CD4-positive, alpha-beta T cell treated with Interleukin-17A for 1 hour (primary cell): ENCODE results near the gene NFIA.

Experiments used
- DNase-seq: peaks from one replicate; pipeline ENCODE4 v3.0.0-alpha.2; 2020

The NFIA gene

DNA sequence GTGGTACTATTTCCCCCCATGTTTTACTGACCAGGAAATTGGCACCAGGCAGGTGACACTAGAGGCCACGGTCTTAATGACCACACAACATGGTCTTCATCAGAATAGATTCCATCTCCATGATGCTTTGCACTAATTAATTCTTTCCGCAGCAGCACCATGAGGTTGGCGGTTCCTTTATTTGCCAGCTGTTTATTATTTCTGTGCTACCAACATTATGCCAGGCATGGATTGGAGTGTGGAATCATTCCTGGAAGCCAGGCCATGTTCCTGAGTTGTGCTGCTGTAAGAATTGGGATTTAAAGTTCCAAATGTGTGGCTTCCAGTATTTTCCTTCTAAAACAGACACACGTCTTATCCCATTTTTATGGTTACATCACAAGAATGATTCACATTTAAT, 107.8 kb downstream of the NFIA start:
- no peak for DNase-seq

GRCh38 chr1:61190618-61191432, 108.5 kb downstream of the NFIA start:
- DNase-seq, result no peak

DNA sequence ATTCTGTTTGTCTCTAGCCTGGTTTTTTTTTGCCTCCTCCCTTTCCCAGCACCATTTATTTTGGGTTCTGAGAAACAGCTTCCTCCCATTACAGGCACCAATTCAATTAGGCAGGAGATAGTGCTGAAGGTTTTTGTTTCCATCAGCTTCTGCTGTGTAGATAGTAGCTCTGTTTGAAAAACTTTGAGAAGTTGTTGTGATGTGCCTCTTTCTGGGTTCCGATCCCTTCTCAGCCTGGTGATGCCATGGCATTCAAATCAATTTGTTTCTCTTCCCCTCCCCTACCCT, 109.0 kb downstream of the NFIA start:
- no peak for DNase-seq

DNA sequence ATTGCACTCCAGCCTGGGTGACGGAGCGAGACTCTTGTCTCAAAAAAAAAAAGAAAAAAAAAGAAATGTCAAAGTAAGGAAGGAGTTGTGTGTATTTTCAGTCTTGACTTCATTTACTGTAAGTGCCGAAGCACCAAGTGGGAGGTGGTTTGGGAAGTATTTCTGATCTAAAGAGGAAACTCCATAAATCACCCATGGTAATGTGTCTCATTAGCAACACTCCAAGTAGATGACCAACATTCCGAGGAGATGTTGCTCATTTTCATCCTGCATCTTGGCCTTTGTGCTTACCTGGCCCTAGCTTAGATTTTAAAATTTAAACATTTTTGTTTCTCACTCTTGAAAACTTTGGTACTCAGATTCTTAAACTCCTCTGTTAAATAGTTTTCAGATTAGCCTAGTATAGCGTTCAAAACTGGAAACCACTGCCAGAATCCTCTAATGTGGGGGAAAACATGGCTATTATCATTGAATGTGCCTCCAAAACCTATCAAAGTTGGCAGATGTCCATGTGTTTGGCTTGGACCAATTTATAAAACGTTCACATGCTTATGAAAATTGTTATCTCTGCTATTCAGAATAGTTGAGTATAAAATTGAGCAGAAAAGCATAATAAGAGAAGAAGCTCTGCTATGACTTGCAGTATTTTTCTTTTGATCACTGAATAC, 110.4 kb downstream of the NFIA start:
- DNase-seq, result no peak

DNA sequence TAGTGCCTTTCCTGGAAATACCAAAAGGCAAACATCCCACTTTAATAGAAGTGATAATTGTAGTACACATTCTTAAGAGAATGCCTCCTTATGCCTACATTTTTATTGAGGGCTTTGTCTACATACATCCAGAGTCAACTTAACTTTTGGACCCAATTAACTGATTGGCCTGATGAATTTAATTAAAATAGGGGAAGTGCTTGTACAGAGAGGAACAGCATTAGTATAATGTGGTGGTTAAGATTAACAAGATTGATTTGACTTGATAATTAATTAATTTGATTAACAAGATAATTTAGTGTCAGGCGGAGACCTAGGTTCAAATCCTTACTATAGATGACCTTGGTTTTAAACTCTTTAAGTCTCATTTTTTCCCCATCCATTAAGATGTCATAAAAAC, 111.4 kb downstream of the NFIA start:
- DNase-seq, result no peak

DNA sequence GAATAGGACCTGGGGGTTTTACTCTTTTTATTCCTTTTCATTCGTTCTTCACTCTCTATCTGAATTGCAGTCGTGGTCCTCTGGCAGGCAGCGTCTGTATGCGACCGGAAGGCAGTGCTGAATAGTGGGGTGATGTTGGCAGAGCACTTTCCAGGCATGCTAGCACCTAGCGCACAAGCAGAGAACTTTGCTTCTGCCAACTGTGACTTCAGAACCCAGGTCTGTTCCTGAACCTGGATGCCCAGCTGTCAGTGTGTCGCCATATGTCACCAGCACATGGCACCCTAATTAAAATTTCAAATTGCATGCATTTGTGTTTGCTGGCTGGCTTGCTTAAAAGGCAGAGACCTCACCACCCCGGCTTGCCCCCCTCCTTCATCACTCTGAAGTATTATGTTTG, 116.2 kb downstream of the NFIA start:
- DNase-seq, result no peak

GRCh38 chr1:61201035-61201434, 118.7 kb downstream of the NFIA start:
- no peak for DNase-seq

DNA sequence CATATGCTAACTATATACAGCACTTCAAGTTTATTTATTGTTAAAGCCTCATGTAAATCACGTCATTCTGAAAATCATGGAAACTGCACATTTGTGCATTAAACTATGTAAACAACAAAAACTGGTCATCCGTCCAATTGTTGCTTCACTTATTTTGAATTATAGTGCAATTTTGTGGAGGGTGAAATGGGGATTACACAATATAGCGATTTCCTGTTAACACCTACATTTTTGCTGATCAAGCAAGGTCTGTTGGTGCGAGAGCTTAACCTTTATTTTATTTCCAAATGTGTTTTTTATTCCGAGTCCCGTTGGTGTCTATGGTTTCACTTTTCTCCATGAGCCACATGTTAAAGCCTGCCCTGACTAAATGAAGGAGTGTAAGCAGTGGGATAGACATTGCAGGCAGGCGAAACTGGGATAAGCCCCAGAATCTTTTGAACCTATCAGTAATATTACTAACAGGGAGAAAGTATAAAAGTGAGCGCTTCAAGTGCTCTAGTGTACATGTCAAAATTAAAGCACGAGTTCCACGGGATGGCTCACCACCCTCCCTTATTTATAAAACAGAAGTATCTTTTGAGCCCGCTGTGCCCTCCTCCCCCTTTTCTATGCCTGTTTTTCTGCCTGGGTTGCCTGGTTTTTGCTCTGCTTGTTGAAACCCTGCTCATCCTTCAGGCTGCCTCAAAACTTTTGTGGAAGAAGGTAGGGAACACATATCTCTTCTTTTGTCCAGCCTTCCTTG, 120.7 kb downstream of the NFIA start:
- DNase-seq, result no peak

GRCh38 chr1:61204528-61204927, 122.2 kb downstream of the NFIA start:
- DNase-seq, result no peak

DNA sequence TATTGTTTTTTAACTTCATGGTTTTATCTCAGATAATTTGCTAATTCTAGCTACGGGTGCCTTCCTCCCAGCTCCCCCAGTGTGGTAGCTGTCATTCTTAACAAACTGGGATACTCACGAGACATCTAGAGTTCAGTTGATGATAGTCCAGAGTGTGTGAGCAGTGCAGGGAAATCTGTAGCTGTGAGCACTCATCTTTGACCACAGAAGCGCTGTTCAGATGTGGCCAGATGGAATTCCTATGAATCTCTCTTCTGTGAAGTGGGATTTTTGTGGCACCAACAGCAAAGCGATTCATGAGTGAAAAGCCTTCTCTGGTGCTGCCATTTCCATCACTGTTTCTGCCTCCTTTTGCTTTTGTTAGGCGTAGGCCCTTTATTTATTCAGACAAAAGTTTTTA, 125.1 kb downstream of the NFIA start:
- no peak for DNase-seq

- DNase-seq, result no peak
Measured at GRCh38 chr1:61208172-61208571, 125.8 kb downstream of the NFIA start.

DNA sequence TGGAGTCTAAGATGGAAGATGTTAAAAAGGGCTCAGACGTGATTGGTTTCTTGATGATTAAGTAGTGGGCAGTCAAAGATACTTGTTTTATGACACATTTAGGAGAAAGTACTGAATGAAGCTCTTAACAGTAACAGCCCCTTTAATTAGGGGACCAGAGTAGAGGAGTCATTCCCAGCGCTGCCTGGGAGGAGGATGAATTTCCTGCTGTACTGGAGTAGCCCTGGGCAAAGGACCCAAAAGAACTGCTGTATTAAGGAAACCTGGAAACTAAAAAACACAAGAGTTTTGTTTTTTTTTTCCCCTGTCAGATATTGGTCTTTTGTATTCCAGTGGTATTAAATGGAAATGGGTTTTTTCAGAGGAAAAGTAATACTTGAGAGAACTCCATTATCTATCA, 126.5 kb downstream of the NFIA start:
- DNase-seq, result no peak

DNA sequence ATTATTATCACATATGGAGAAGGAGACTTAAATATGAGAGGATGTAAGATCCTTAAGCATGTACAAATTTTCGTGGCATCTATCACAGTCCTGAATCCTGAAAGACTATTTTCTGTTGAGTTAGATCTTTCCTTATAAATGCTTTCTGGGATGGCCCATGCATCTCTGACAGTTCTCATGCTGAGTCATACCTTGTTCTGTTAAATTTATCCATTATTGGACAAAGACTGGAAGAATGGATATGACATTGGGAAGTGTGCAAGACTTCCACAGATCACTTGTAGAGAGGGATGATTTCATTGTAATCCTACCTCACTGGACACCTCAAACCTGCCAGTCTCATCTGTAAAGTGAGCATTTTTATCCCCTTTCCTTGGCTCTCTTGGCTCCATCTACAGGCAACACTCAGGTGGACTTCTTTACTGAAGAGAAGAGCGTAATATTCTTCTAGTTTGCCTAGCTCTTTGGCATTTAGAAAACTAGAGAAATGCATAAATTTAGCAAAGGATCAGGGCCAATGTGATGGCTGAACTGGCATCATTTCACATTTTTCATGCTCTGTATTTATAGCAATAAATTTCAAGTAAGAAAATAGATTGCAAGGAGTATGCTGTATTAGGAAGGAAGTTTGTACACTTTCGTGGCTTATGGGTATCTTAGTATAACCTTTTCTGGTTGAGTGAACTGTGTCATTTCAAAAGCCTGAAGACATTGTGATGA, 128.2 kb downstream of the NFIA start:
- DNase-seq, result peak; percentile 11

DNA sequence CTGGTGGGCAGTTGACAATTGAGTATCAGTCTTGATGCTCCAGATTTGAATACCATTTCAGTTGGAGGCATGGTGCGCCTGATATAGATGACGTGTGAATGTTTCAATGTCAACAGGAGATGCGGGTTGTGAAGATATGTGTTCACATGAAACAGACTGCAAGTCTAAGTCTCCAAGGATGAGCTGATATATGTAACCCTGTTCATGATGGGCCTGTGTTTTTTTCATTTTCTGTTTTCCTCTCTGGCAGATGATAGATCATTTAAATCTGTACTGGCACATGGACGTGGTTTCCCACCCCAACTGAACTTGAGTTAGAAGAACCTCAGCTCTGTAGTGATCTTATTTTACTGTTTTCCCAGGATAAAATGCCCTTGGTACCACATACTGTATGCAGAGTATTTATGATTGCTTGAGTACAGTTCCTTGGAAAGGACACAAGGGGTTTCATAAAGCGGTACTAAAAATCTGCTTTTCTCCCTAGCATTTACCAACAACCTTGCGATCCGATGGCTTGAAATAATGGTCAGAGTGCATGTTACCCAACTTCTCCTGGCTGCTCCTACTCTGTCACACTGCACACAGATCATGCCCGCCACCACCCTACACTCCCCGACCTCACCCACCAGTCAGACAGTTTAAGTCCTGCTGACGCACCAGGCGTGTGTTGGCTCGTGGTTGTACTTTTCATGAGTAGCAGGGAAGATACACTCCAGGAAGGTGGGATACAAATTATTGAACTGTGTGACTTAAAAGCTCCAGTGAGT, 131.1 kb downstream of the NFIA start:
- no peak for DNase-seq

DNA sequence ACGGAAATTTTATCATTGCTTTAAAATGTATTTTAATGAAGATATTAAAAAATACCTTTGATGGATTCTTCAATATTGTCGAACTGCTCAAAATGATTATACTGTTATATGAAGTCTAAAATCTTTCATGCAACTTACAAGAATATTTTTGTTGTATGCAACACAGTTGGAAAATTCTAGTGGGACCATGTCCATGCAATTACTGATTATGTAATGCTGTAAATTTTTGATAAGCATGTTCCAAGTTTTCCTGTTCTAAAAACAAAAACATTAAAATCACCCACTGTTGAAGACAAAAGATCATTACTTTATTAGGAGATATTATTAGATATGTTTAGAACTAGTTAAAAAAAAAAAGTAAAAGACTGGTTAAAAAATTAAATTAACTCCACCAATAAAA, 132.8 kb downstream of the NFIA start:
- DNase-seq, result no peak

DNA sequence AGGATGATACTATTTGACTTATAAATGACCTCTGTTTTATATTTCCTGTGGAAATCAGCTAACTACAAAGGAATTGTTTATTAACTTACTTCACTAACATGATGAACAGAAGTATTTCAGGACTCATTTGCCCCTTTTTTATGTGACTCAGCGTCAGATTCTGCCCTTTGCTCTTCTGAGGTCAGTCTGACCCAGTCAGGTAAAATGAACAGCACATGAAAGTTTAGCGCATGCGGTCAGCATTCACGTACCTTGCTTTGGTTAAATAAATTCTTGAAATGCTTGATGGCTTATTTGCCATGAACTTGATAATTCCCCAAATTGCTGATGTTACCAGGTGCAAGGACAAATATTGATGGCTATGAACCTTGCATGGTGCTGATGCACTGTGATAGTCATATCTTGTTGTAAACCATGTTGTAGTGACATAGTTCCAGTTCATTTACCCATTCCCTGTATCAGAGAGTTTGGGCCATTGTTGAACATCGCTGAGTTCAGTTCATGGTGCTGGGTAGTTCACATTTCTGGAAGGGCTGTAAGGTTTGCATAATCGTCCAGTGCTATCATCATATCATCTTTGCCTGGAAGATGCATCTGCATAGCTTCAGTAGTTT, 133.4 kb downstream of the NFIA start:
- no peak for DNase-seq

GRCh38 chr1:61220536-61220935, 138.2 kb downstream of the NFIA start:
- no peak for DNase-seq

DNA sequence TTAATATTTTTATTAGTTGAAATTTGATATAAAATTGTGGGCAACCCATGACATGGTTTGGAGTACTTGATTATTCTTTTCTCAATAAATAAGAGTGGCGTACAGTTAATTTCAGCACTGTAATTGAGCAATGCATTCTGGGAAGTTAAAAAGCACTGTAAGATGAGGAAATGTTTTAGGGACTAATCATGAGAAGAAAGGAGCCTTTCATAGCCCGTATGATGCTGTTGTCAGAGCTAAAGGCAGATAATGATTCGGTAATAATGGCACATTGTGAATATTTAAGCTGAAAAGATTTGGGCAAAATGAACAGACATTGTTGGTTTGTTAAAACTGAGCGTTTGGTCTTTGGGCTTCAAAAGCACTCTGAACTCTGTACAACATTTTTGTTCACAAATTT, 139.3 kb downstream of the NFIA start:
- no peak for DNase-seq

DNA sequence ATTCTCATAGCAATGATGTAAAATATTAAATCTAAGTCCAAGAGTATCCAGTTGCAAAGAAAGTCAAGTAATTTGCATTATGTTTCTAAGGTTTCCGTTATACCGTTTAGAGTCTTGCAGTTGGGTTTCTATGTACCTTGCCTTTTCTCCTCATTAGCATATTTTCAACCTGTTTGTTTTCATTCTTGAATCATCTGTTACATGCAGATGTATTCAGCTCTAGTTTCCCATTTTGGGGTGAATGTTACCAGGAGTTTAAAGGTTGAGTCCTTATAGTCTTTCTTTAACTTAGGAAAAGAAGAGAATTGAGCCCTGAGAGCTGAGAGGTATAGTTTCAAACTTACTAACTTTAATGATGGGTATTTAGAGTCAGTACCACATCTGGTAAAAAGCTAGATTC, 139.9 kb downstream of the NFIA start:
- no peak for DNase-seq

- no peak for DNase-seq
Measured at GRCh38 chr1:61223140-61223539, 140.8 kb downstream of the NFIA start.

DNA sequence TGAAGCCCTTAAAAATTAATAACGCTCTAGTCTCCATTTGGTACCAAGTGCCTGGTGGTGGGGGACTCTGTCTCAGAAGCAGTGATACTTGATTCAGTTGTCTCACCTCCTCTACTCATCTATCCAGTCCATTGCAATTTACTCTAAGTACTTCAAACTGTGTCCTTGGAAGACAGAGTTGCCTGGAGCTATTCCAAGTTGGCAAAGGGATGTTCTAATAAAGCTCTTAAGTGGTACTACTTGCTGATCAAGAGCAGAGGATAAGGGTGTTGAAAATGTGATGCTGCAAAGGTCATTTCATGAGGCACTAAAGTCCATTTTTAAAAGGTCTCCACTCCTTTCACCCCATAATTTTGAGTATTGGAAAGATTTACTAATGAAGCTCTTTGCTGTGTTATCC, 142.2 kb downstream of the NFIA start:
- no peak for DNase-seq

GRCh38 chr1:61225478-61225877, 143.1 kb downstream of the NFIA start:
- DNase-seq, result no peak
